Jurkat, Clone E6-1 (cell line): ENCODE results near the gene PITPNM1.
"Not testable (repeated sequence)": the region's sequence is repeated elsewhere in the genome, so short reads cannot be mapped to it uniquely, and the experiment has no call there.

Experiments
- DNase-seq: peaks from one replicate; pipeline ENCODE4 v3.0.0-alpha.2; 2011; ENCODE audit warnings: low read depth, low spot score
- H3K4me3 ChIP-seq: 2 replicates; pipeline ENCODE4 v1.5.1; 2011; ENCODE audit warnings: mild to moderate bottlenecking, low read length, control low read depth, moderate library complexity

PITPNM1 gene

GRCh38 chr11:67493548-67494370, 11.4 kb downstream of the PITPNM1 start:
- no peak for DNase-seq
- H3K4me3 ChIP-seq = no peak overlapping the region

- DNase-seq = no peak
- no peak overlapping the region for H3K4me3 ChIP-seq
Observed at GRCh38 chr11:67492801-67493547, 12.2 kb downstream of the PITPNM1 start.

- no peak for DNase-seq
- H3K4me3 ChIP-seq = no peak overlapping the region
Observed at GRCh38 chr11:67492069-67492727, 13.0 kb downstream of the PITPNM1 start.

- no peak overlapping the region for H3K4me3 ChIP-seq
- DNase-seq = no peak
Observed at GRCh38 chr11:67491276-67492068, 13.7 kb downstream of the PITPNM1 start.

GRCh38 chr11:67490727-67491065, 14.5 kb downstream of the PITPNM1 start:
- no peak overlapping the region for H3K4me3 ChIP-seq

GRCh38 chr11:67489885-67490726, 15.1 kb downstream of the PITPNM1 start:
- no peak for DNase-seq
- no peak overlapping the region for H3K4me3 ChIP-seq

More at GRCh38 chr11:67490727-67491065, 14.5 kb downstream of the PITPNM1 start:
- no peak for DNase-seq

GRCh38 chr11:67489203-67489884, 15.8 kb downstream of the PITPNM1 start:
- no peak for DNase-seq
- H3K4me3 ChIP-seq = no peak overlapping the region

GRCh38 chr11:67486481-67487195, 18.5 kb downstream of the PITPNM1 start:
- no peak for DNase-seq
- no peak overlapping the region for H3K4me3 ChIP-seq

- peak; percentile 63 for DNase-seq
- not testable (repeated sequence) for H3K4me3 ChIP-seq
Observed at GRCh38 chr11:67485873-67486361, 19.2 kb downstream of the PITPNM1 start.

GRCh38 chr11:67484847-67485311, 20.3 kb downstream of the PITPNM1 start:
- DNase-seq = peak; percentile 66
- H3K4me3 ChIP-seq = peak overlapping the region; percentile 84

GRCh38 chr11:67483831-67484665, 21.1 kb downstream of the PITPNM1 start:
- H3K4me3 ChIP-seq = peak overlapping the region; percentile 84
- DNase-seq = peak; percentile 83

- peak; percentile 99 for DNase-seq
- H3K4me3 ChIP-seq = peak within 1 kb of the TSS; percentile 84
Observed at GRCh38 chr11:67482827-67483798, 22.1 kb downstream of the PITPNM1 start, which contains the start of gene AIP. AIP (plus strand) TSS chr11:67483026; CDS start chr11:67483159, 133 bp downstream.

- no peak for DNase-seq
Observed at GRCh38 chr11:67482275-67482826, 22.8 kb downstream of the PITPNM1 start.

GRCh38 chr11:67477344-67478050, 27.7 kb downstream of the PITPNM1 start:
- not testable (repeated sequence) for H3K4me3 ChIP-seq, DNase-seq

More at GRCh38 chr11:67482275-67482826, 22.8 kb downstream of the PITPNM1 start:
- peak overlapping the region; percentile 84 for H3K4me3 ChIP-seq
